Cortex of kidney (tissue), 1 donor: Measurements from ENCODE around the gene BCAS1.

Experiments
- DNase-seq: peaks from one replicate; lab custom pipeline; 2025; lab: John Stamatoyannopoulos, UW

Gene BCAS1

GRCh38 chr20:53962388-53962787 lies 108.0 kb downstream of the BCAS1 start:
- DNase-seq, result no peak

- DNase-seq, result no peak
Observed at GRCh38 chr20:53961527-53961926, 108.9 kb downstream of the BCAS1 start.

- DNase-seq, result no peak
Observed at GRCh38 chr20:53960579-53961272, 109.7 kb downstream of the BCAS1 start.

- no peak for DNase-seq
Observed at GRCh38 chr20:53959911-53960578, 110.3 kb downstream of the BCAS1 start.

- DNase-seq, result no peak
Observed at GRCh38 chr20:53958260-53958659, 112.1 kb downstream of the BCAS1 start.

- DNase-seq, result no peak
Observed at GRCh38 chr20:53957451-53958172, 112.8 kb downstream of the BCAS1 start.

- no peak for DNase-seq
Observed at GRCh38 chr20:53956013-53956715, 114.2 kb downstream of the BCAS1 start.

GRCh38 chr20:53954723-53955658 lies 115.4 kb downstream of the BCAS1 start:
- no peak for DNase-seq

- DNase-seq, result no peak
Observed at GRCh38 chr20:53952528-53953096, 117.8 kb downstream of the BCAS1 start.

GRCh38 chr20:53950578-53950977 lies 119.8 kb downstream of the BCAS1 start:
- DNase-seq, result no peak

GRCh38 chr20:53950031-53950430 lies 120.4 kb downstream of the BCAS1 start:
- no peak for DNase-seq

GRCh38 chr20:53949319-53949839 lies 121.0 kb downstream of the BCAS1 start:
- no peak for DNase-seq

GRCh38 chr20:53948383-53949318 lies 121.7 kb downstream of the BCAS1 start:
- no peak for DNase-seq

GRCh38 chr20:53947501-53948195 lies 122.7 kb downstream of the BCAS1 start:
- no peak for DNase-seq

GRCh38 chr20:53946106-53946505 lies 124.3 kb downstream of the BCAS1 start:
- no peak for DNase-seq

GRCh38 chr20:53945478-53945877 lies 124.9 kb downstream of the BCAS1 start:
- DNase-seq, result no peak

- no peak for DNase-seq
Observed at GRCh38 chr20:53944796-53945195, 125.6 kb downstream of the BCAS1 start.

GRCh38 chr20:53943522-53944291 lies 126.7 kb downstream of the BCAS1 start:
- DNase-seq, result no peak
